Prostate gland (tissue), 2 donors: ENCODE results near the gene KRT26. TPM values are rescaled to one million over a fixed set of nuclear protein-coding genes. Genes with fewer than 3 reads are reported as not detected.
"Not testable (repeated sequence)": the region's sequence is repeated elsewhere in the genome, so short reads cannot be mapped to it uniquely, and the experiment has no call there.

Experiments
- DNase-seq: peaks from one replicate; pipeline ENCODE4 v3.0.0-alpha.2; 2019; ENCODE audit warnings: low spot score
- H3K27ac ChIP-seq, 2 donors: fragments of 200-600 bp; sonication (generic); 2 replicates each; pipeline ENCODE4 v1.5.1; 2017 to 2019
- H3K27me3 ChIP-seq: fragments of 200-600 bp; sonication (generic); replicated peaks from 2 replicates; pipeline ENCODE4 v1.5.1; 2019; ENCODE audit not compliant: insufficient read depth
- H3K36me3 ChIP-seq, 2 donors: fragments of 200-600 bp; sonication (generic); 1 replicate in 1 of 2; 2 replicates in 1 of 2; pipeline versions ENCODE4 v1.5.1 to v1.8.1; 2017 to 2019
- H3K4me1 ChIP-seq: fragments of 200-600 bp; sonication (generic); replicated peaks from 2 replicates; pipeline ENCODE4 v1.5.1; 2019
- H3K4me3 ChIP-seq, 2 donors: fragments of 200-600 bp; sonication (generic); 2 replicates each; pipeline ENCODE4 v1.5.1; 2017 to 2019
- H3K9me3 ChIP-seq: fragments of 200-600 bp; sonication (generic); 2 replicates; pipeline ENCODE4 v1.5.1; 2017
- POLR2A ChIP-seq: fragments of 450-650 bp; IDR thresholded peaks from one replicate; pipeline ENCODE4 v1.6.1; 2016; ENCODE audit warnings: antibody characterized with exemption, mild to moderate bottlenecking
- POLR2AphosphoS5 ChIP-seq: sonication (generic); formaldehyde crosslinking; IDR thresholded peaks from one replicate; pipeline ENCODE4 v1.6.1; 2017; ENCODE audit warnings: antibody characterized with exemption
- WGBS: methylation state at CpG from one replicate; pipeline ENCODE4 v1.1.5; 2018; 5-methylcytosine and 5-hydroxymethylcytosine counted together
- intact Hi-C: fragments of 100-400 bp; cut with DNase I; formaldehyde crosslinking; loops from one replicate; pipeline ENCODE4 v1.14.2; 2022
- total RNA-seq, 2 donors: library from RNA; depleted of rRNA; stranded (reverse); fragments of >200 nt; gene quantifications; one replicate each; pipeline ENCODE4 v1.1.0, GENCODE V29; 2016
- TF ChIP-seq, protein P1 (sequence below), 4 experiments: fragments of 200-600 bp in 2 of 4; fragments of 450-650 bp in 2 of 4; sonication (generic) in 2 of 4; IDR thresholded peaks; 1 replicate in 3 of 4; 2 replicates in 1 of 4; pipeline ENCODE4 v1.5.1; 2016 to 2019; ENCODE audit warnings: antibody characterized with exemption in 4 of 4, mild to moderate bottlenecking in 2 of 4, moderate library complexity in 2 of 4

The KRT26 gene
- total RNA-seq, 2 donors from 2014 or later: 0.28 TPM; not detected in 1

DNA sequence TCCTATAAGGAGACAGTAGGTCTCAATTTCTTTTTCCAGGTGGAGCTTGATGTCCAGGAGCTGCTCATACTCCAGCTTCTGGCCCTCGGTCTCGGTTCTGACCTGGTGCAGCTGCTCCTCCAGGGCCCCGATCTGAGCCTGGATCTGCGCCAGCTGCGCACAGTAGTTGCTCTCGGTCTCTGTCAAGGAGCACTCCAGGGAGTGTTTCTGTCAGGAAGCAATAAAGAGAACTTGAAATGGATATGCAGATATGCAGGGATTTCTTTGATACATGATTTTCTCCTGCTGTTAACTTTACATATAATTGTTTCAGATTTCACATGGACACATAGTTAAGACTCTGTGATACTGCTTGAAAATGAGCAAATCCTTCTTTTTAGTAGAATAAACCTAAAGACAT lies 21.6 kb downstream of the KRT26 start:
- Histone ChIP-seq H3K27ac (no peak overlapping the region), H3K4me3 (no peak overlapping the region), H3K27me3 (no peaks in the 10 kb centered on the region), H3K9me3 (no peaks in the 10 kb centered on the region), H3K36me3 (no peaks in the 10 kb centered on the region), H3K4me1 (no peaks in the 10 kb centered on the region)
- no peak for DNase-seq
- intact Hi-C loops: no loop called here
- TF ChIP-seq POLR2A: no peak
- TF ChIP-seq, protein P1, sequence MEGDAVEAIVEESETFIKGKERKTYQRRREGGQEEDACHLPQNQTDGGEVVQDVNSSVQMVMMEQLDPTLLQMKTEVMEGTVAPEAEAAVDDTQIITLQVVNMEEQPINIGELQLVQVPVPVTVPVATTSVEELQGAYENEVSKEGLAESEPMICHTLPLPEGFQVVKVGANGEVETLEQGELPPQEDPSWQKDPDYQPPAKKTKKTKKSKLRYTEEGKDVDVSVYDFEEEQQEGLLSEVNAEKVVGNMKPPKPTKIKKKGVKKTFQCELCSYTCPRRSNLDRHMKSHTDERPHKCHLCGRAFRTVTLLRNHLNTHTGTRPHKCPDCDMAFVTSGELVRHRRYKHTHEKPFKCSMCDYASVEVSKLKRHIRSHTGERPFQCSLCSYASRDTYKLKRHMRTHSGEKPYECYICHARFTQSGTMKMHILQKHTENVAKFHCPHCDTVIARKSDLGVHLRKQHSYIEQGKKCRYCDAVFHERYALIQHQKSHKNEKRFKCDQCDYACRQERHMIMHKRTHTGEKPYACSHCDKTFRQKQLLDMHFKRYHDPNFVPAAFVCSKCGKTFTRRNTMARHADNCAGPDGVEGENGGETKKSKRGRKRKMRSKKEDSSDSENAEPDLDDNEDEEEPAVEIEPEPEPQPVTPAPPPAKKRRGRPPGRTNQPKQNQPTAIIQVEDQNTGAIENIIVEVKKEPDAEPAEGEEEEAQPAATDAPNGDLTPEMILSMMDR (IDR thresholded peaks at IDR 0.05): no peak
- TF ChIP-seq POLR2AphosphoS5: no peak
- 66% methylated on average over 6 of the region's 6 CpGs for WGBS

DNA sequence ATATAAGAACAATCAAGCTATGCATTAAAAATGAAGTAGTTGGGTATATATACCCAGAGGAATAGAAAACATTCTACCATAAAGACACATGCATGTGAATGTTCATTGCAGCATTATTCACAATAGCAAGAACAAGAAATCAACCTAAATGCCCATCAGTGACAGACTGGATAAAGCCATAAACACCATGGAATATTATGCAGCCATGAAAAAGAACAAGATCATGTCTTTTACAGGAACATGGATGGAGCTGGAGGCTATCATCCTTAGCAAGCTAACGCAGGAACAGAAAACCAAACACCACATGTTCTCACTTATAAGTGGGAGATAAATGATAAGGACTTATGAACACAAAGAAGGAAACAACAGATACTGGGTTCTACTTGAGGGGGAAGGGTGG lies 23.3 kb downstream of the KRT26 start:
- intact Hi-C loops, H3K9me3 ChIP-seq, H3K4me3 ChIP-seq, H3K27ac ChIP-seq, H3K4me1 ChIP-seq, H3K27me3 ChIP-seq, H3K36me3 ChIP-seq, DNase-seq: not testable (repeated sequence)
- WGBS: 75% methylated on average over 1 of the region's 1 CpG

DNA sequence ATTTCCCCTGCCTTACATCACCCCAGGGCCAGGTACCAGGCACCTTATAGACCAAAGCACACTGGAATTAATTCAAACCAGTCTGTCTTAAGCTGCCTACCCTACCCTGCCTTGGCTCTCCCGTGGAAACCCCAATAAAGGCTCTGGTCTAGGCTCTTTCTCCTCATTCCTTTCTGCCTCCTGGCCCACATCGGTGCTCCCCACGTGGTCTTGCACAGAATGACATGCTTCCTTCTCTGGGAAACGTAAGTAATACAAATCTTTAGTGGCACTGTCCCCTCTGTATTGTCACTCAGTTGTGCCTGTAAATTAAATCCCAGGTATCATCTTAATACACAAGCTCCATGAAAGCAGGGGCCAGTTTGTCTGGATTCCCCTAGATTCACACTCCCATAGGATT lies 33.4 kb downstream of the KRT26 start:
- no peaks in the 10 kb centered on the region for H3K36me3 ChIP-seq
- H3K27me3 ChIP-seq: no peaks in the 10 kb centered on the region
- H3K9me3 ChIP-seq: no peaks in the 10 kb centered on the region
- no peak overlapping the region for H3K27ac ChIP-seq
- intact Hi-C loops: no loop called here
- H3K4me3 ChIP-seq: no peak overlapping the region
- no peaks in the 10 kb centered on the region for H3K4me1 ChIP-seq
- 77% methylated on average over 4 of the region's 4 CpGs for WGBS
- no peak for TF ChIP-seq POLR2AphosphoS5
- TF ChIP-seq, protein P1 (IDR thresholded peaks at IDR 0.05): no peak
- no peak for TF ChIP-seq POLR2A
- no peak for DNase-seq

DNA sequence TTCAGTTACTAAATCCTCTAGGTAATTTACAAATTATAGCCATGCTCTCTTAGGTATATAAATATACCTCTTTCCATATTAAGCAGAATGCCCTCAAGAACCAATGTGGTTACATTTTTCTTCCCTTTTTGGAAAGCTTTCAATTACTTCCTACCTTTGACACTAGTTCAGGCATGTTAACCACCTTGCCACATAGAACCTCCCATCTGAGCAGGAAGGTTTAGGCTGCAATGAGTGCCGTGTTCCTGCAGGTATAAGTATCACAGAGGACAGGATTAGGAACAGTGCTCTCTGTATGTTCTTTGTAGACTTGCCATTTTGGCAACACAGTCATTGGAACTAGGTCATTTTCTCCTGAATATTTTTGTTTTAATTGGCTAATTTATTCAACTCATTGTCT lies 37.0 kb downstream of the KRT26 start:
- WGBS: 45% methylated on average over 1 of the region's 1 CpG
- Histone ChIP-seq H3K27me3 (no peaks in the 10 kb centered on the region), H3K9me3 (no peaks in the 10 kb centered on the region), H3K36me3 (no peaks in the 10 kb centered on the region), H3K4me3 (no peak overlapping the region), H3K27ac (no peak overlapping the region), H3K4me1 (no peaks in the 10 kb centered on the region)
- no peak for DNase-seq
- intact Hi-C loops: no loop called here
- TF ChIP-seq POLR2AphosphoS5 (no peak), POLR2A (no peak)
- TF ChIP-seq, protein P1 (IDR thresholded peaks at IDR 0.05): no peak

DNA sequence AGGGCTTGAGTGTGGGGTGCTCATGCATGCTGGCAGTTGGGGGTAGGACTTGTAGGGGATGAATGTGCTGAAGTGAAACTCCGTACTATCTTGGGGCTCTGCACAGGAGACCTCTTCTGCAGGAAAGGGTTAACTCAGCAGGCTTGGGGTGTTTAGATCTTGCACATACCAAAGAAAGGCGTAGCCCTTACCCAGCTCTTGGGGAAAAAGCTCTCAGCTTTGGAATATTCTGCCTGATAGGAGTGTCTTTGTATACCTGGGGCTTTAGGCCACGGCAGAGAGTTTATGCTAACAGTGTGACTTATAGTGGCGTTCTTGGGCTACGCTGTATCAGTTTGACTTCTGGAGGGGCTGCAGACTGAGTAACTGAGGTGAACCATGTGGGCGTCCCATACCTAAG lies 38.0 kb downstream of the KRT26 start:
- H3K27ac ChIP-seq: no peak overlapping the region
- H3K4me1 ChIP-seq: no peaks in the 10 kb centered on the region
- WGBS: 93% methylated on average over 6 of the region's 6 CpGs
- DNase-seq: no peak
- no peaks in the 10 kb centered on the region for H3K9me3 ChIP-seq
- TF ChIP-seq POLR2AphosphoS5 (no peak), POLR2A (no peak)
- TF ChIP-seq, protein P1 (IDR thresholded peaks at IDR 0.05): no peak
- intact Hi-C loops: no loop called here
- no peaks in the 10 kb centered on the region for H3K36me3 ChIP-seq
- H3K4me3 ChIP-seq: no peak overlapping the region
- no peaks in the 10 kb centered on the region for H3K27me3 ChIP-seq
